D721Med (cell line): ENCODE measurements around the gene CEP70.
A peak's percentile ranks its signal among the peaks of the same experiment; 100 is the strongest.

Source experiments
- DNase-seq: peaks from one replicate; pipeline ENCODE4 v3.0.0; 2011; ENCODE audit warnings: low spot score; ENCODE audit not compliant: insufficient read length
- FAIRE-seq: peaks from 2 replicates; lab custom pipeline; 2011; peaks lifted over from hg19 to GRCh38; lab: Jason Lieb, UNC
- CTCF ChIP-seq: IDR thresholded peaks from 2 replicates; pipeline ENCODE4 v1.5.1; 2012; ENCODE audit warnings: mild to moderate bottlenecking, control low read depth; ENCODE audit not compliant: insufficient read depth; ENCODE audit errors: missing control alignments

CEP70 gene

GRCh38 chr3:138594150-138594934 is at the start of gene CEP70:
CEP70 (minus strand) TSS chr3:138594260; CDS start chr3:138572927, 21,333 bp downstream.
- peak; percentile 86 for TF ChIP-seq CTCF
- DNase-seq (peak; percentile 36), FAIRE-seq (peak; percentile 92)

- FAIRE-seq (no peak), DNase-seq (no peak)
- no peak for TF ChIP-seq CTCF
Measured at GRCh38 chr3:138642927-138643253, 48.8 kb upstream of the CEP70 start.

- DNase-seq (no peak), FAIRE-seq (no peak)
- TF ChIP-seq CTCF: no peak
Measured at GRCh38 chr3:138642226-138642926, 48.3 kb upstream of the CEP70 start.

- no peak for TF ChIP-seq CTCF
- FAIRE-seq (no peak), DNase-seq (no peak)
Measured at GRCh38 chr3:138640537-138640936, 46.5 kb upstream of the CEP70 start.

GRCh38 chr3:138638641-138639040 is 44.6 kb upstream of the CEP70 start:
- TF ChIP-seq CTCF: no peak
- FAIRE-seq: no peak
- DNase-seq: no peak

- FAIRE-seq (no peak), DNase-seq (no peak)
- TF ChIP-seq CTCF: no peak
Measured at GRCh38 chr3:138629526-138629925, 35.5 kb upstream of the CEP70 start.
